ENCODE results near the gene S100B.

DNA sequence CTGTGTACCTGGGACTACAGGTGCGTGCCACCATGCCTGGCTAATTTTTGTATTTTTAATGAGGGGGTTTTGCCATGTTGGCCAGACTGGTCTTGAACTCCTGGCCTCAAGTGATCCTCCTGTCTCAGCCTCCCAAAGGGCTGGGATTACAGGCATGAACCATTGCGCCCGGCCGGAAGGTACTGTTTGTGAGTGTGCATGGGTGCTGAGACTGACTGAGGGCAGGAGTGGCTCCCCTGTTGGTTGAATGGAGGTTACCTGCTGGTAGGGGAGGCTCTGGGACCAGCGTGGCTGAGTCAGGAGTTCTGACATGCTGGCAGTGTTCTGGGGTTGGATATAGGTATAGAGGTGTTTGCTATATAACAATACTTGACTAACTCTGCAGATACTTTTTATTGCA lies 41.0 kb upstream of the S100B start:
- TF ChIP-seq, protein P1, sequence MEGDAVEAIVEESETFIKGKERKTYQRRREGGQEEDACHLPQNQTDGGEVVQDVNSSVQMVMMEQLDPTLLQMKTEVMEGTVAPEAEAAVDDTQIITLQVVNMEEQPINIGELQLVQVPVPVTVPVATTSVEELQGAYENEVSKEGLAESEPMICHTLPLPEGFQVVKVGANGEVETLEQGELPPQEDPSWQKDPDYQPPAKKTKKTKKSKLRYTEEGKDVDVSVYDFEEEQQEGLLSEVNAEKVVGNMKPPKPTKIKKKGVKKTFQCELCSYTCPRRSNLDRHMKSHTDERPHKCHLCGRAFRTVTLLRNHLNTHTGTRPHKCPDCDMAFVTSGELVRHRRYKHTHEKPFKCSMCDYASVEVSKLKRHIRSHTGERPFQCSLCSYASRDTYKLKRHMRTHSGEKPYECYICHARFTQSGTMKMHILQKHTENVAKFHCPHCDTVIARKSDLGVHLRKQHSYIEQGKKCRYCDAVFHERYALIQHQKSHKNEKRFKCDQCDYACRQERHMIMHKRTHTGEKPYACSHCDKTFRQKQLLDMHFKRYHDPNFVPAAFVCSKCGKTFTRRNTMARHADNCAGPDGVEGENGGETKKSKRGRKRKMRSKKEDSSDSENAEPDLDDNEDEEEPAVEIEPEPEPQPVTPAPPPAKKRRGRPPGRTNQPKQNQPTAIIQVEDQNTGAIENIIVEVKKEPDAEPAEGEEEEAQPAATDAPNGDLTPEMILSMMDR (IDR thresholded peaks at IDR 0.05; ENCODE audit: extremely low read depth in 1 of 2, insufficient read depth in 1 of 2, low read depth in 1 of 2, low read length in 2 of 2): no peak
- TF ChIP-seq POLR2AphosphoS5 (IDR thresholded peaks at IDR 0.05; ENCODE audit: insufficient read depth, low read depth, low read length): no peak
- TF ChIP-seq, protein P2, sequence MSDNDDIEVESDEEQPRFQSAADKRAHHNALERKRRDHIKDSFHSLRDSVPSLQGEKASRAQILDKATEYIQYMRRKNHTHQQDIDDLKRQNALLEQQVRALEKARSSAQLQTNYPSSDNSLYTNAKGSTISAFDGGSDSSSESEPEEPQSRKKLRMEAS (IDR thresholded peaks at IDR 0.05; ENCODE audit: insufficient read depth, insufficient read length): no peak

All from endothelial cell of umbilical vein (primary cell).